Activated CD4-positive, alpha-beta T cell treated with anti-CD3 and anti-CD28 coated beads, Interleukin-2, amount 50 U/mL, for 24 hours (primary cell): ENCODE data around the gene CACNG5.

Experiments used
- DNase-seq, 2 donors: peaks; one replicate each; pipeline ENCODE4 v3.0.0-alpha.2; 2020; ENCODE audit warnings: low read depth in 1 of 2, low spot score in 1 of 2

The CACNG5 gene, protein sequence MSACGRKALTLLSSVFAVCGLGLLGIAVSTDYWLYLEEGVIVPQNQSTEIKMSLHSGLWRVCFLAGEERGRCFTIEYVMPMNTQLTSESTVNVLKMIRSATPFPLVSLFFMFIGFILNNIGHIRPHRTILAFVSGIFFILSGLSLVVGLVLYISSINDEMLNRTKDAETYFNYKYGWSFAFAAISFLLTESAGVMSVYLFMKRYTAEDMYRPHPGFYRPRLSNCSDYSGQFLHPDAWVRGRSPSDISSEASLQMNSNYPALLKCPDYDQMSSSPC

DNA sequence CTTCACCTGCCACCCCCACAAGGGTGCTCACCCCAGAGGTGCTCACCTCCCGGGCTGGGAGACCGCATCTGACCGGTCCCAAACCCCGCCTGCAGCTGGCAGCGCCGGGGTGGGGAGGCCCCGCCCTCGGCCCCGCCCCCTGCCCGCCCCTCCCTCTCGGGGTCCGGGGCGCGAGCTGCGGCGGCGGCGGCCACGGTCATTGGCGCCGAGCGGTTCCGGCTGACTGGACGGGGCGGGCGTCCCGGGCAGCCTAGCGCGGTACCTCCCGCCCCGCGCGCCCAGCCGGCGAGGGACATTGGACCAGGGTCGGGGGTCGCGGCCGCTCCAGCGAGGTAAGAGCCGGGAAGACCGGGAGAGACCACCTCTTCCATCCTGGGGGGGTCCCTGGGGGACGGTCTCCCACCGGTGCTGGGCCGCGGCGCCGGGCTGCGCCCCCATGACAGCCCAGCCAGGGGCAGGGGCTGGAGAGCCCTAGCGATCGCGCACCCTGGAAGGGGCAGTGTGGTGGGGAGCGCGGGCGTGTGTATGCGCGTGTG is at the start of gene CACNG5:
TSS of gene CACNG5 (plus strand) at position 199 of the 536 bp plus-strand sequence. CDS start 42,216 bp downstream, outside the sequence.
- DNase-seq = no peak

DNA sequence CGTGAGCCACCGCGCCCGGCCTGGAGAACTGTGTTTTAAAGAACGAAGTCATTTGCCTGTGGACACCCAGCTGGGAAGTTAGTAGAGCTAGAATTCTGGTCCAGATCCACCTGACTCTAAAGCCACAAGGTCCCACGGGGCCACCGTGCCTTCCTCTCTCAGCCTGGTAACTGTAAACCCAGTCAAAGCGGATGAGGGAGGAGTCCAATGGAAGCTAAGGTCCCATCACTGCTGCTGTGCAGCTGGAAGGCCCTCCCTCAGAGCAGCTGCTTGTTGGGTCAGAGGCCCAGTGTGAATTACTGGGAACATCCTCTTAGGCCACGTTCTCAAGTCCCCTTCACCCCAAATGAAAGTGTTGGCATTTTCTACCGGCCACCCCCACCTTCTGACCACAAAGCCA is 48.8 kb upstream of the CACNG5 start:
- no peak for DNase-seq

DNA sequence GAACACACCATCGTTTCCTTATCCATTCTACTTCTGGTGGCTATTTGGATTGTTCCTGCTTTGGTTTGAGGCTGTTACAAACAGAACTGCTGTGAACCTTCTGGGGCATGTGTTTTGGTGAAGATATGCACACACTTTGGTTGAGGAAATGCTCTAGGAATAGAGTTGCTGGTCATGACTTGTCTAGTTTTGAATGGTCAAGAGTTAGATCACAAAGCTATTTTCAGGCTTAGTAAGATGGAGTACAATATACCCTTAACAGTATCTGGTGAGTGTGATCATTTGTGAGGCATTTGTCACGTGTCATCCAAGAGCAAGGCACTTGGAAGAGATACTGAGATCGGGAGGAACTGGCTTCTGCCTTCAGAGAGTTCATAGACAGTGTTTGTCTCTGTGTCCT is 47.0 kb upstream of the CACNG5 start:
- DNase-seq = no peak

DNA sequence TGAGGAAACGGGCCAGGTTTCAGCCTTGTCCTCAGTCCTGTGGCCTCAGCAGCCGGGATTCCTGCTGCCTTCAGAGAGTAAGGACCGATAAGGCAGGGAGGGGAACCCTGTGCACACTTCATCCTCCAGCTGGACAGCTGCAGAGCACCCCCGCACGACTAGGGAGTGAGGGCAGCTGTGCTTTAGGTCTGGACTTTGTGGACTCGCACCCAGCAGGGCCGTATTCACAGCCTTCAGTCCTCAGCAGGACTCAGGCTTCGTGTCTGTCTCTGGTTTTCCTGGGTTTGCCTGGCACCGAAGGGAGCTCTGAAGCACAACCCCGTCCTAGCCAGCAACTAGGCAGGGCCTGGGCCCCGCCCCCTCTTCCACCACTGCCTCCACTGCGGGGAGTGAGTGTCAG is 45.8 kb upstream of the CACNG5 start:
- no peak for DNase-seq

DNA sequence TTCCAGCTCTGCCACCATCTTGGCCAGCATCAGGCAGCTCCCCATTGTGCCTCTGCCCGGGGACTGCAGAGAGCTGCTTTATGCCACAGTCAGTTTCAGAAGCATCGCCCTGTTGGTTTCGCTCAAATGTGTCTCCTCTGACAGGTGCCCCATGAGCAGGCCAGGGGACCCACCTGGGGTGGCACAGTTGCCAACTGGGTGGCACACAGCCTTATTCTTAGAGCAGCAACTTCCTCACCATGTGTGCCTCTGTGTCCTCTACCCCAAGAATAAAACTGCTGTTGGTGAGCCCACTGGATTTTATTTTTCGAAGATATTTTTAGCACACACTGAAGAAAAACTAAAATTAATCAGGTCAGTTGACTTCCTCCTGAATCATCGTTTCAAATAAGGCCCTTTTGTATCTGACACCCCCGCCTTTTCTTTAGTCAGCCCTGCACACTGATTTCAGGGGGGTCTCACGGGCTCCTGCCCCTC is 44.9 kb upstream of the CACNG5 start:
- DNase-seq = no peak

DNA sequence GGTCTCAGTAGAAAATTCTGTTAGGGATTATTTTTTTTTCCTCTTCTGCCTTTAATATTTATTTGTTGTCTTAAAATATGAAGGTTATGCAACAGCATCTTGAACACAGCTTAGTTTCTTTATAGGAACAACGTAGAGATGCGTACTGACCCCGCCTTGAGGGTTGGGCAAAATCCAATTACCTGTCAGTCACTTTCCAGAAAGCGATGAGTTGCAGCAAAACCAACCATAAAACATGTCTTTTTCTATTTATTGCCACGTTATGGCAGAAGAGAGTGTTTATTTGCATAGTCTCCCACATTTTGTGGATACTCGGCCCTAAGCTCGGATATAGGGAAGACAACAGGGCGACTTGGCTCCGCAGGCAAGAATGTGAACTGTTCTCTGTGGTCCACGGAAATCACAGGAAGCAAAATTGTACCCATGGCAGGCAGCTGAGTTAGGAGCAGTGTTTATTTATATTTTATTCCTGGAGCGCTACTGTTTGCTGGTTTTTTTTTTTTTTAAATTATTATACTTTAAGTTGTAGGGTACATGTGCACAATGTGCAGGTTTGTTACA is 44.3 kb upstream of the CACNG5 start:
- no peak for DNase-seq

DNA sequence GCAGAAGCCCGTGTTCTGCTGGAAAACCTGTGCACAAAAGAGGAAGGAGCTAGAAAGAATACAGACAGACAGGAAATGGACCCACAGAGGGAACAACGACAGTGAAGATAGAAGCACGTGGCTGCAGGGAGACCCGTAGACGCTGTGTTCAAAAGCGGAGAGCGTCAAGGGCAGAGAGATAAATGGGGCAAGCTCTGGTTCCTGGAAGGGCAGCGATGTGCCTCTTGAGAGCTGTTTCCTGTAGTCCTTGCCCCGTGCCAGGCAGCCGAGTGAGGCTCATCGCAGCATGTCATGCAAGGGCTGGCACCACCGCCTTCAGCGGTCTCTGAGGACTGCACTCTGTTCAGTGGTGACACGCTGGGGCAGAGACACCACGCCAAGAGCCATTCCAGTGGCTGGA is 43.6 kb upstream of the CACNG5 start:
- DNase-seq = no peak

DNA sequence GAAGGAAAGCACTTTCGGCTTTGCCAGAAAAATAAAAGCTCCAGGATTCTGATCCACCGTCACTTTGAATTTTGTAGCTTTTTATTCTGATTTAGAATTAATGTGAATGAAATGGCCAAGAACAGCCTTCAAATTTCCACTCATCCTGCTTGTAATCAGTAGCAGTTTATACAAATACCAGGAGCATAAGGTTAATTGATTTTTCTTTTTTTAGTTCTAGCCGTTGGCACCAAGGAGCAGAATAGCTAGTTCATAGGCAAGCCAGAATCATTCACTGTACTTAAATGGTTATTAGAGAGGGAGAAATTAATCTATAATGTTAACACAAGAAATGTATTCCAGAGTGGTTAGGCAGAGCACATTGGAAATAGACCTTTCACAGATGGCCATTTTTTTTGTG is 41.1 kb upstream of the CACNG5 start:
- DNase-seq = no peak

DNA sequence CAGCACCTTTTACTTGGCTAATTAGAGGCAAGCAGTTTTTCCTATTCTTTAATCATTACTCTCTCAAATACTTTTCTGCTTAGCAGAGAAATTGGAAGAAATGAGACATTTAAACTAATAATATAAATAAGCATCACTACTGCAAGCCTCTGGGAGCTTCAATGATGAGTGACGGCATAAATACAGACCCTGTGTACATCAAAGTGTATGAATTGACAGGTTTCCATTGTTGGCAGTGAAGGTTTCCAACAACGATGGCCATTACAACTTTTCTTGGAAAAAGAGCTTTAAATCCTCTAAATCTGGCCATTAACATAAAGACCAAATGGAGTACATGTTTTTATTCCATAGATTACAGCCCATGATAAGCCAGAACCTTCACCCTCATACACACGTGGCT is 39.4 kb upstream of the CACNG5 start:
- no peak for DNase-seq

DNA sequence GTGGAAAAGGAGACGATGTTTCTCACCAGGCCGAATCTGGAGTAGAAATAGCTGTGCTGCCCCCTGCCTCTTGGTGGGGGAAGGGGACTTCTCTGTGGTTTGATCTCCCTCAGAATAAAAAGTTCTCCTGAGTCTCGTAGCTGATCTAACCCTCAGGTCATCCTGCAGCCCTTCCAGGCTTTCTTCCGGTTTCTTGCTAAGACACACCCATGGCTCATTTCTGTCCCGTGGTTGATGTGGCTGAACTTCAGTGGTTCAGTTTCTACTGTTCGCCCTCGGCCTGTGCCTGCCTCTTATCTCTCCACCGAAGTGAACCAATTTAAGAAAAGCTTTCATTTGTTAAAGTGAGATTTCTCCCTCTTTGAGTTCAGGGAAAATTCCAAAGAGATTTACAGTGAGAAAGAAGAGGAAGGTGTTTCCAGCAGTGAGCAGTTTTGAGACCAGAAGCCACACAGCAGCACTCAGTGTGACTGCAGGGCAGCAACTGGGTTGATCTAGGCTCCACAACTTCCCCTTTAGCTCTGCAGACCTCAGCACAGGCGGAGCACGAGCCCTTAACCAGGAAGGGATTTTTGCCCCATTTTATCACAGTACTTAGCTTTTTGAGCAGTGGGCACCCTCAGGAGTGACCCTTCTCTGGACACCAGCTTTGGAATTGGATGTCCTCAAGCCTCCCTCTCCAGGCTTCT is 34.9 kb upstream of the CACNG5 start:
- DNase-seq = no peak

DNA sequence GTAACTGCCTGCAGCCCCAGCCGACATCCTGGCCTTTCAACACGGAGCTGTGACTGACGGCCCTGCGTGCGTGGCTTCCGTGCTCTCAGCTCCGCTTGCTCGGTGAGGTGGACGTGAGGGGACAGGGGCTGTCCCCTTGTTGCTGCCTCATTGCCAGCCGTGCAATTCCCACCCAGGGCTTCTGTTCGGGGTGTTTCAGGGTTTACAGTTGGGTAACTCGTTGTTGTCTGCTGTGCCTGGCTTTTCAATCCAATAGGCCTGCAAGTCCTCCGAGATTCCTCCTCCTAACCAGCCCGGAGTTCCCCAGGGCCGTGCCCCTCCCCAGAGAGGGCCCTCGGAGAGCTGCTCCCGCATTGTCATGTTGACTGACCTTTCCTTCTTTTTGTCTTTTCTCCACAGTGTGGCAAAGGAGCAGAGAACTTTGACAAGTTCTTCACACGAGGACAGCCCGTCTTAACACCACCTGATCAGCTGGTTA is 31.4 kb upstream of the CACNG5 start:
- no peak for DNase-seq

DNA sequence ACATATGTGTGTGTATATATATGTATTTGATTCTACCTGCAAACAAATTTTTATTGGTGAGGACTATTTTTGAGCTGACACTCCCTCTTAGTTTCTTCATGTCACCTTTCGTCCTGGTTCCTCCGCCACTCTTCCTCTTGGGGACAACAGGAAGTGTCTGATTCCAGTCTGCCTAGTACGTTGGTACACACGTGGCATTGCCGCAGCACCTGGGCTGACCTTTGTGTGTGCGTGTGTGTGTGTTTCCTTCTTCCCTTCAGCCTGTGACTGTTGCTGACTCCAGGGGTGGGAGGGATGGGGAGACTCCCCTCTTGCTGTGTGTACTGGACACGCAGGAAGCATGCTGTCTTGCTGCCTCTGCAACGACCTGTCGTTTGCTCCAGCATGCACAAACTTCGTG is 29.4 kb upstream of the CACNG5 start:
- no peak for DNase-seq

DNA sequence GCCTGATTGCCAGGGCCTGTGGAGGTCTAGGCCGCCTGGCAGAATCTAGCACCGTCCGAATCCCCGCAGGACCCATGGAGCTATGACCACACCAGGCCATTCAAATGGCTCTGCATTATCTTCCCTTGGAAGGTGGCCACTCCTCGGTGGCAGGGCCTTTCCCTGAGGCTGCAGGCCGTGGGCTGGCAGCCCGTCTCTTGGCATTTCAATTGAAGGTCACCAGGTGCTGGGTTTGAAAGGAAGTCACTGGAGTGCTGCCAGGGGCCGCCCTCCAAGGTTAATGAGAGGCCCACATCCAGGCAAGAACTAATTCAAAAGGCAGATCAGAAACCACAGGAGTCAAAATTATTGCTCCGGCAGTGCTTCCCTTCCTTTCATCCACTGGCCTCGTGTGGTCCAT is 27.7 kb upstream of the CACNG5 start:
- DNase-seq = no peak

DNA sequence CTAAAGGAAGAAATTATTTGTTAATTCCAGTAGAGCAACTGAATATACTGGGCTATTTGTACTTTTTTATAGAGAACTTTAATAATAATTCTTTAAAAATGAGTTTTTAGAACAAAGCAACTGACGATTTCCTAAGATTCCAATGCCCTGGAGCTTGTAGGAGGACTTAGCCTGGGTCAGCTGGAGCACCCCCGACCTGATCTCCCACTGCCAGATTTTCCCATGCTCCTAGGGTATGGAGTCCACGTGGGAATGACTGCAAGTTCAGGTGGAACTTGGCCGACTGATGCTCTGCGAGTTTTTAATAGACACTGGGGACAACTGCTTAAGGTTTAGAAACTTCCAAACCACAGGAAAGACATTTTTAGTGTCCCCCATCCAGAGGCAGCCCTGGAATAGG is 25.5 kb upstream of the CACNG5 start:
- no peak for DNase-seq

DNA sequence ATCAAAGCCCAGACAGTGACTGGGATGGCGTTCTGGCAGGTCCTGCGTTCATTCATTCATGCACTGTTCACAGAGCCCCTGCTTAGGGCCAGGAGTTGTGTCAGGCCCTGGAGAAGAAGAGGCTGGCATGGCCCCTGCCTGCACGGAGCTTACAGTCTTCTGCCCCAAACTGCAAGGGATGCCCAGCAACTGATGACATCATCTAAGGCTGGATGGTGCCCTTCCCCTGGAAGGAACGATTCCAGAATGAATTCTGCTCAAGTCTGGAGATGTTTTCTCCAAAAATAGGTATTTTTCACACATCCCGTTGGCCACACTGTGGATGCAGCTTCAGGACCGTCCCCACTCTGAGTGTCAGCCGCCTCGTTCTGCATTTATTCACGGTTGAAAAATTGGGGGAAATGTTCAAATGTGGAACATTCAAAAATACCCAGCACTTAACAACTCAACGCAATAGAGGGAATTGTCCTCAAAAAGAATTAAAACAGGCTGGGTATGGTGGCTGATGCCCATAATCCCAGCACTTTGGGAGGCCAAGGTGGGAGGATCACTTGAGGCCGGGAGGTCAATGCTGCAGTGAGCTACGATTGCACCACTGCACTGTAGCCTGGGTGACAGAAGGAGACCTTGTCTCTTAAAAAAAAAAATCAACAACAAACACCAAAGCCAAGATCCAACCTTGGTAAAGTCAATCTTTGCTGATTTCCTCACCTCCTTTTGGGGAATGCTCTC is 23.8 kb upstream of the CACNG5 start:
- no peak for DNase-seq

DNA sequence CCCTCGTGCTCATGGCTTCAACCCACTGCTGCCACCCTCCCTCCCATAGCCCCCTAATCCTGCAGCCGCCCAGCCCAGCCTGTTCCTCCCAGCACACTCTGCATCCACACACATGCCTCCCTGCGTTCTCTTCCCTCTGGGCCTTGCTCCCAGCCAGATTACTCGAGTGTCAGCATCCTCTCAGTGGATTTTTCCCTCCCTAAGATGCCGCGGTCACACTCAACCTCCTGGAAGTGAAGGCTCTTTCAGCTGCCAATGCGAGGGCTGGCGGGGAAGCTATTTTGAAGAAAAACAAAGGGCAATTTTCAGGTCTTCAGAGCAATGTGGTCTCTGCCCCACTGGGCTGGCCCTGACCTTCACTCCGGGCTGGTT is 23.2 kb upstream of the CACNG5 start:
- DNase-seq = no peak

DNA sequence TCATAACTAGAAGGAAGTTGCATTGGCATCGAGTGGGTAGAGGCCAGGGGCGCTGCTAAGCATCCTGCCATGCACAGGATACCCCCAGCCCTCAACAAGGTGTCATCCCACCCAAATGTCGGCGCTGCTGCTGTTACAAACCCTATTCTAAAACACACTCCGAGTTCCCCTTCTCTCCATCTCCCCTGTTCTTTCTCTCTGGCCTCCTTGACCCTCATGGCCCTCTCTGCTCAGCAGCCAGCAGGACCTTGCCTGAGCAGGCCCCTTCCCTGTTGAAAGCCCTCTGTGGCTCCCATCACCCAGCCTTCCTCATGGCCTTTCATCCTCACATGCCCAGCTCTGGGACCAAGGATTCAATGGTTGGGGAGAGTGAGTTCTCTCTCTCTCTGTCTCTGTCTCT is 22.3 kb upstream of the CACNG5 start:
- DNase-seq = no peak

DNA sequence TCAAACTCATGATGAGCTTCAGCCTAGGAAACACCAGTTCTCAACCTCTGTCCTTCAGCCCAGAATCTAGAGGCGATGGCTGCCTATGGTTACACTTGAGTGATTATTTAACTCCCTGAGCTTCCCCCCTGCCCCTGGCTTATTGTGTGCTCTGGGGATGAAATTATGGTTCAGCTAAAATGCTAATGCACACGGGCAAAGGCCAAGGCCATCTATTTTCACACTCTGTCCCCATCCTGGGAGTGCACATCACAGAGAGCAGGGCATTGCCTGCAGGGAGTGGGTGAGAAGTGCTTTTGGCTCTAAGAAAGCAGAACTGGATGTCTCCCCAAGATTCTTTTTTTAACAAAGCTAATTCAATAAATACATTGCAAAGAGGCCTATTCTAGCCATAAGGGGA is 21.6 kb upstream of the CACNG5 start:
- DNase-seq = no peak

DNA sequence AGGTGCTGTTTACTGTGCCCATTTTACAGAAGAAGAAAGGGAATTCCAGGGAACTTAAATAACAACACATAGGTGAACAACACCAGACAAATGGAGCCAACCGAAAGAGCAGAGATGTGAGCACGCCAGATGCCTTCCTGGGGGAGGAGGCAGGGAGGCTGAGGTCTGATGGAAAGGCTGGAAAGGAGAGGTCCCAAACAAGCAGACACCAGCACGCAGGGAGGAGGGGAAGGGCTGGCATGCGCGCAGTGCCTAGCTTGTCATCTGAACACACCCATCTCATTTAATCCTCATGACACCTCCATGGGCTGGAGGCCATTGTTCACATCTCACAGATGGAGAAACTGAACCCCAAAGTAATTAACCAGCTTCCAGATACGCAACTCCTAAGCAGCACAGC is 20.9 kb upstream of the CACNG5 start:
- DNase-seq = no peak

DNA sequence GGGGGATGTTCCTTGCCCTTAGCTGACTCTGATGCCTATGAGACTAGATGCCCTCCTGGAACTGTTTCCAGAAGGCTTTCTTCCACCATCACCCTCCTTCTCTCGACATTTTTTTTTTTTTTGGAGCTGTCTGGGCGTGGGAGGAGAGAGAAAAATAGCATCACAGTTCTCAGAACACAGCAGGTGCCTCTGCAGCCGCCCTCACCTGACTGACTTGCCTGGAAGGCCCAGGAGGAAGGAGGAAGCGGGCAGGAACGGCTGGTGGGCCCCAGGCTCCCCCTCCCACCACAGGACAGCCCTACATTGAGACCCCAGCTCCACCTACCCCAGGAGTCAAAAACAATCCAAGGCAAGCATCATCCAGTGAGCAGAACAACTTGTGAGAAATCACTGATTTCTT is 20.3 kb upstream of the CACNG5 start:
- no peak for DNase-seq

DNA sequence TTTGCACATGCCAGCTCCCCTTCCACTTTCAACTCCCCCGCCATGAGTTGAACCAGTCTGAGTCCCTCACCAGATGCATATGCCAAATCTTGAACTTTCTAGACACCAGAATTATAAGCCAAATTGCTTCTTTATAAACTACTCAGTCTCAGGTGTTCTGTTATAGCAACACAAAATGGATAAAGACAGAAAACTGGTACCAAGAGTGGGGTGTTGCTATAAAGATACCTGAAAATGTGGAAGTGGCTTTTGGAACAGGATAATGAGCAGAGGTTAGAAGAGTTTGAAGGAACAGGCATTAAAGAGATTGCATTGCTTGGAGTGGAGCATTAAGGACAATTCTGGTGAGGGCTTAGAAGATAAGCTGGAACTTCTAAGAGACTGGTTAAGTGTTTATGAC is 17.2 kb upstream of the CACNG5 start:
- DNase-seq = no peak

DNA sequence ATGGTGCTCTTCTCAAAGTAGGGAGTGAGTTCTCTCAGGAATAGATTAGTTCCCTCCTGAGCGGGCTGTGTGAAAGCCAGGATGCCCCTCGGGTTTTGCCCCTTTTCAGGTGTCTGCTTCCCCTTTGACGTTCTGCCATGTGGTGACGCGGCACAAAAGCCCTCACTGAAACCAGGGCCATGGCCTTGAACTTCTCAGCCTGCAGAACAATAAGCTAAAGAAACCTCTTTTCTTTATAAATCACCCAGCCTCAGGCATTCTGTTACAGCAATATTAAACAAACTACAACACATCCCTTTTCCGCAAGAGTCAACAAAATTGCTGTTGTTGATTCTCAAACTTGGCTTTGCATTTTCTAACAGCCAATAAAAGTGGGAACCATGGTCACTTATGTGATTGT is 15.5 kb upstream of the CACNG5 start:
- no peak for DNase-seq
